Measurements from ENCODE around the gene SIMC1. TPM values are rescaled to one million over a fixed set of nuclear protein-coding genes. Genes with fewer than 3 reads are reported as not detected.
"Not testable (repeated sequence)": the region's sequence is repeated elsewhere in the genome, so short reads cannot be mapped to it uniquely, and the experiment has no call there.

The SIMC1 gene
- total RNA-seq, 1 donor from 2014 or later: 35.7 TPM

DNA sequence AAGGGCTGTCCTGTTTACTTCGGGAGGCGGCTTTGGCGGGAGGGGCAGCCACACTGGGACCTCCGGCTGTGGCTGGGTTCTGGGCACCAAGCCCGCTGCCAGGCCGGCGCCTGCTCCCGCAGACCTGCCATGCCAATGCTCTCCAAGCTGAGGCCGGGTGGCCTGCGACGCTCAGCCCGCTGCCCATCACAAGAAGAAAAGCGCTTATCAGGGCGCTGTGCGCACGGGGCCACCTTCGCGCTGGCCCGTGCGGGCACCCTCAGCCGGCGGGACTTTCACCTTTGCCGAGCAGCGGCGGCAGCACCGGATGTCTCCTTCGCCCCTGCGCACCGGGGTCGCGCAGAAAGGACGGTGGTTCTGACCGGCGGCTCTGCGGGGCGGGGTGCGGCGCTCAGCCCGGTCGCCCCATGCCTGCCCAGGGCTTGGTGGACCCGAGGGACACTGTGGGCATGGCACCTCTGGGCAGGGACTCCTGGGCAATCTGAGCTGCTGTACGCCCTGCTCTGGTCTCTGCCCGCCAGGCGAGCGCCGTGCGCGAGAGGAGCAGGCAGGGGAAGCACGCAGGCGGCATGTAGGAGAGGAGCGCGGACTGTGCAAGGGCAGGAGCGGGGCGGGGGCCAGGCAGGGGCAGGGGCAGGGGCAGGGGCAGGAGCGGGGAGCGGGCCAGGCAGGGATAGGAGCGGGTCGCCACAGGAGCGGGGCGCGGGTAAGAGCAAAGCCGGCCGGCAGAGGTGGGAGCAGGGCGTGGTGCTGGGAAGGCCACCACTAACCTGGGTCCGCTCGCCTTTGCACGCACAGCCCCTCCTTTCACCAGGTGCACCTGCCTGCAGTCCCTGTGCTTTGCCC is 43.8 kb upstream of the SIMC1 start:
- peaks cover 30% of the 10 kb centered on the region for H3K27me3 Mint-ChIP-seq
- DNase-seq (ENCODE audit: low spot score, unreplicated experiment); H3K36me3 Mint-ChIP-seq (ENCODE audit: insufficient read depth); H3K4me1 Mint-ChIP-seq (ENCODE audit: low read depth); H3K9me3 Mint-ChIP-seq (ENCODE audit: low read depth); H3K4me3 Mint-ChIP-seq (ENCODE audit: low read depth); H3K27ac Mint-ChIP-seq: not testable (repeated sequence)

DNA sequence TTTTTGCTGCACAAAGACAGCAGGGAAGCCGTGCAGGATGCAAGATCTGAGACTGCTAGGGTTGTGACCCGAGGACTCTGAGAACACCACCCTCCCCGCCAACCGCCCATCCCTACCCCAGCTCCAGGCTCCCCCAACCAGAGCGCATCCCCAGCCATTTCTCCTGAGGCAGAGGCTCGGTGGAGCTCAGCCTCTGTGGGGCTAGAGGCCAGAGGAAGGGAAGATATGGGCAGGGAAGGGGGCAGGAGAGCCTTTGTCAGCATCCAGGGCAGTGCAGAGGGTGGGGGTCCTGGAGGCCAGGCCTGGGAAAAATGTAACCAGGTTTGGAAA is 43.2 kb upstream of the SIMC1 start:
- not testable (repeated sequence) for DNase-seq (ENCODE audit: low spot score, unreplicated experiment); H3K4me1 Mint-ChIP-seq (ENCODE audit: low read depth); H3K4me3 Mint-ChIP-seq (ENCODE audit: low read depth); H3K36me3 Mint-ChIP-seq (ENCODE audit: insufficient read depth); H3K27ac Mint-ChIP-seq; H3K9me3 Mint-ChIP-seq (ENCODE audit: low read depth)
- peaks cover 30% of the 10 kb centered on the region for H3K27me3 Mint-ChIP-seq

DNA sequence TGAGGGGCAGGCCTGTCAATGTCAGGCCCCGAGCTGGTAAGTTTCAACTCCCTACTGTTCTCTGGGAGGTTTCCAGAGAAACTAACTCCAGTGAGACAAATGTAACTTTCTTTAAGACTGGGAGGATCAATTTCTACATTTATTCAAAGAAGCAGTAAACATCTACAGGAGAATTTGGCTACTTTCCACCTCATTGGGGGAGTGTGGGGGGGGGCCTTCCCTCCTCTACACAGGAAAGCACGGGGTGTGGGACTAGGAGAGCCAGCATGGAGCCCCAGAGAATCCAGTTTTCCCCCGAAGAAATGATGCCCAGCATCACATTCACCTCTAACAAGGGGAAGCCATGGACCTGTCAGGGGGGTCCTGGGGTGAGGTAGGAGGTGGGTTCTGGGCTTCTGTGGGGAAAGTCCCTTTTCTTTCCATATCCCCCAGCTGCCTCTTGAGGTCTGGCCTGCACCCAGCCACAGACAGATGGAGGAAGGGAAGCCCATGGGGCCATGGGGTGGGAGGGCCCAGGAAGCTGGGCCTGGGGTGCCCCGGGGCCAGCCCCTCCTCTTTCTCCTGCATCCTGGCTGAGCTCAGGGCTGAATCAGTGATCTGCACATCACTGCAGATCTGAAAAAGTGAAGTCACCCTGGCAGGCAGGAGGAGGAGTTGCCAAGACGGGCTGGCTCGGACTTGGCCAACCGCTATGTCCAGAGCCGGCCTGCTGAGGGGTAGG is 42.6 kb upstream of the SIMC1 start:
- not testable (repeated sequence) for DNase-seq (ENCODE audit: low spot score, unreplicated experiment); H3K4me1 Mint-ChIP-seq (ENCODE audit: low read depth); H3K4me3 Mint-ChIP-seq (ENCODE audit: low read depth); H3K36me3 Mint-ChIP-seq (ENCODE audit: insufficient read depth); H3K27ac Mint-ChIP-seq; H3K9me3 Mint-ChIP-seq (ENCODE audit: low read depth)
- H3K27me3 Mint-ChIP-seq: peaks cover 31% of the 10 kb centered on the region

DNA sequence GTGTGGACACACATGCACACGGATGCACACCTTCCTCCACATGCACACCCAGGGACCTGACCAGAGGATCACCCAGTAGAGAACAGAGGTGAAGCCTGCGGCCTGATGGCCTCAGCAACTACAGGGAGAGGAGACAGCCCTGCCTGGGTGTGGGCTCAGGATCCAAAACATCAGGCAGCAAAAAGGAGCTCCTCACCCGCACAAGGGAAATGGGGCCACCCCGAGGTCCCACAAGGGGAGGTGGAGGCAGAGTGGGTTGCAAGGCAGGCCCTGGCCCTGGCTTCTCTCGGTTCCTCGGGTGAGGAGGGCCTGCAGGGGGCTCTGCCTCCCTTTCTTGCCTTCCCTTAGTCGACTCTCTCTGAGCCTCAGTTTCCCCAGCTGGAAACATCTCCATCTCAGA is 41.4 kb upstream of the SIMC1 start:
- H3K4me3 Mint-ChIP-seq (ENCODE audit: low read depth); H3K9me3 Mint-ChIP-seq (ENCODE audit: low read depth); H3K4me1 Mint-ChIP-seq (ENCODE audit: low read depth); H3K27ac Mint-ChIP-seq; DNase-seq (ENCODE audit: low spot score, unreplicated experiment); H3K36me3 Mint-ChIP-seq (ENCODE audit: insufficient read depth): not testable (repeated sequence)
- H3K27me3 Mint-ChIP-seq: peaks cover 31% of the 10 kb centered on the region

DNA sequence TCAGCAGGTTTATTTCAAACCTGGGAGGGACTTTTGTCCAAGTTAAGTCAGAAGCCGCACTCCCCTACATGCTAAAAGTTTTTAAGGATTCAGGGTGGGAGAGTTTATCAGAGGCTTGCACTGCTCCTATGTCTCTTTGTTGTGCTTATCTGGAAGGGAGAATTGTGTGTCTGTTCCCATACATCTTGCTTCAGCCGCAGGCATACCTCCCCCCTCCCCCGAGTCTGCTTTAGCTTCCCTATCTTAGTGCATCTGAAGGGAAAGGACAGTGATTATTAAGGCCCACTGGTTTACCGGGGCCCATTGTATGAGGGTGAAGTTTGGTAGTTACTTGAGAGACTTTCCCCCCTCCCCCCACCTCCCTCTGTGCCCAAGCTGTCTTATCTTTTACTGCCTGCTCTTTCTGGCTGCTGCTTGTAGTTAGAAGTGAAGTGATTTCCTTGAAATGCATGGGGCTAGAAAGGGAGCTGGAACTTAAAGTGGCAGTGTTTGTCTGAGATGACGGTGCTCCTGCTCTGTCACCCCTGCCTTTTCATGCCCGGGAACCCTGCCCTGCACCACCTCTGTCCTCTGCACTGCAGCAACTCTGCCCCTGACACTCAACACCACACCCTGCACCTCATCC is 40.9 kb upstream of the SIMC1 start:
- not testable (repeated sequence) for H3K4me3 Mint-ChIP-seq (ENCODE audit: low read depth); H3K9me3 Mint-ChIP-seq (ENCODE audit: low read depth)
- H3K27me3 Mint-ChIP-seq: peaks cover 31% of the 10 kb centered on the region

DNA sequence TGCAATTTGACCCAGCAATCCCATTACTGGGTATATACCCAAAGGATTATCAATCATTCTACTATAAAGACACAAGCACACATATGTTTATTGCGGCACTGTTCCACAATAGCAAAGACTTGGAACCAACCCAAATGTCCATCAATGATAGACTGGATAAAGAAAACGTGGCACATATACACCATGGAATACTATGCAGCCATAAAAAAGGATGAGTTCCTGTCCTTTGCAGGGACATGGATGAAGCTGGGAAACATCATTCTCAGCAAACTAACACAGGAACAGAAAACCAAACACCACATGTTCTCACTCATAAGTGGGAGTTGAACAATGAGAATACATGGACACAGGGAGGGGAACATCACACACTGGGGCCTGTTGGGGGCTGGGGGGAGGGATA is 39.9 kb upstream of the SIMC1 start:
- not testable (repeated sequence) for H3K4me1 Mint-ChIP-seq (ENCODE audit: low read depth); DNase-seq (ENCODE audit: low spot score, unreplicated experiment); H3K9me3 Mint-ChIP-seq (ENCODE audit: low read depth); H3K4me3 Mint-ChIP-seq (ENCODE audit: low read depth); H3K27ac Mint-ChIP-seq; H3K36me3 Mint-ChIP-seq (ENCODE audit: insufficient read depth)
- H3K27me3 Mint-ChIP-seq: peaks cover 33% of the 10 kb centered on the region

More for the DNA sequence above, 40.9 kb upstream of the SIMC1 start:
- not testable (repeated sequence) for H3K27ac Mint-ChIP-seq; H3K4me1 Mint-ChIP-seq (ENCODE audit: low read depth); H3K36me3 Mint-ChIP-seq (ENCODE audit: insufficient read depth); DNase-seq (ENCODE audit: low spot score, unreplicated experiment)

DNA sequence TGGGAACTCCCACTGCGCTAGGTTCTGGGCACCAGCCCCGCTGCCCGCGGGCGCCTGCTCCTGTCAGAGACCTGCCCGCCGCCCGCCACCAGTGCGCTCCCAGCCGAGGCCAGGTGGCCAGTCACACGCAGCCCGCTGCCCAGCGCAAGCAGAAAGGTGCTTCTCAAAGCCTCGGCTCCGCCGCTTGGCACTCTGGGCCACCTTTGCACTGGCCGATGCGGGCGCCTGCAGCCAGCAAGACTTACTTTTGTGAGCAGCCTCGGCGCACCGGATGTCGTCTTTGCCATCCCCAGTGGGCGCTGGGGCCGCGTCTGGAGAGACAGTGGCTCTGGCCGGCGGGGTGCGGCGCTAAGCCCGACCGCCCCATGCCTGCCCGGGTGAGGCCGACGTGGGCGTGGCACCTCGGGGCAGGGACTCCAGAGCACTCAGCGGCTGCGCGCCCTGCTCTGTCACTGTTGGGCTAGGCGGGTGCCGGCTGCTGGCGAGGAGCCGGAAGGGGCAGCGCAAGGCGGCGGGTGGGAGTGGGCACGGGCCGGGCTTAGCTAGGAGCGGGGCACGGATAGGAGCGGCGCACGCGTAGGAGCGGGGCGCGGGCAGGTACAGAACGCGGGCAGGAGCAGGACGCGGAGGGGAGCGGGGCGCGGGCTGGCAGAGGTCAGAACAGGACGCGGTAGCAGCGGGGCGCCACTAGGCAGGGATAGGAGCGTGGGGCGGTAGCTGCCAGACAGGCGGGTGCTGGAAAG is 39.1 kb upstream of the SIMC1 start:
- H3K27me3 Mint-ChIP-seq: peaks cover 29% of the 10 kb centered on the region
- not testable (repeated sequence) for DNase-seq (ENCODE audit: low spot score, unreplicated experiment); H3K27ac Mint-ChIP-seq; H3K9me3 Mint-ChIP-seq (ENCODE audit: low read depth); H3K36me3 Mint-ChIP-seq (ENCODE audit: insufficient read depth); H3K4me1 Mint-ChIP-seq (ENCODE audit: low read depth)
- peak overlapping the region; percentile 68 for H3K4me3 Mint-ChIP-seq (ENCODE audit: low read depth)

DNA sequence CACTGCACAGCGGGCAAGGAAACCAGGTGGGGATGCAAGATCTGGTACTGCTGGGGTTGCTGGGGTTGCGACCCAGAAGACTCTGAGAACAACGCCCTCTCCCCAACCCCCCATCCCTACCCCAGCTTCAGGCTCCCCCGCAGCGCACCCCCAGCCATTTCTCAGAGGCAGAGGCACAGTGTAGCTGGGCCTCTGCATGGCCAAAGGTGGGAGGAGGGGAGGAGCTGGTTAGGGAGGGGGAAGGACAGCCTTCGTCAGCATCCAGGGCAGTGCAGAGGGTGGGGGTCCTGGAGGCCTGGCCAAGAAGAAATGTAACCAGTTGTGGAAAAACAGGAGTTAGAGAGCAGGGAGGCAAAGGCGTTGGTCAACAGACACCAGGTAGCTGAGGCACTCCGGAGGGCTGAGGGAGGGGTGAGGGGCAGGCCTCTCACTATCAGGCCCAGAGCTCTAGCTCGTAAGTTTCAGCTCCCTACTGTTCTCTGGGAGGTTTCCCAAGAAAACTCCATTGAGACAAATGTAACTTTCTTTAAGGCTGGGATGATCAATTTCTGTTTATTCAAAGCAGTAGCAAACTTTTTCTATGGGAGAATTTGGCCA is 38.3 kb upstream of the SIMC1 start:
- not testable (repeated sequence) for H3K4me1 Mint-ChIP-seq (ENCODE audit: low read depth); DNase-seq (ENCODE audit: low spot score, unreplicated experiment); H3K27ac Mint-ChIP-seq; H3K36me3 Mint-ChIP-seq (ENCODE audit: insufficient read depth); H3K9me3 Mint-ChIP-seq (ENCODE audit: low read depth)
- Mint-ChIP-seq H3K4me3 (ENCODE audit: low read depth) (peak overlapping the region; percentile 68), H3K27me3 (peaks cover 29% of the 10 kb centered on the region)

DNA sequence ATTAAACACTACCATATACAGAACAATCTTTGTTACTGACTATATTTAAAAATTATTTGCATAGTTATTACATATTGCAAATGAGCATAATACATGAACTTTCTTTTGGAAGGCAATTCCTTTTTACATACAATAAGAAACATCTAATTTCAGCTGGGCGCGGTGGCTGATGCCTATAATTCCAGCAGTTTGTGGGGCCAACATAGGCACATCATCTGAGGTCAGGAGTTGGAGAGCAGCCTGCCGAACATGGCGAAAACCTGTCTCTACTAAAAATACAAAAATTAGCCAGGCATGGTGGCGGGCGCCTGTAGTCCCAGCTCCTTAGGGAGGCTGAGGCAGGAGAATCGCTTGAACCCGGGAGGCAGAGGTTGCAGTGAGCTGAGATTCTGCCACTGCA is 36.4 kb upstream of the SIMC1 start:
- Mint-ChIP-seq H3K27me3 (peaks cover 23% of the 10 kb centered on the region), H3K9me3 (ENCODE audit: low read depth) (no peaks in the 10 kb centered on the region)
- TF ChIP-seq, protein P1, sequence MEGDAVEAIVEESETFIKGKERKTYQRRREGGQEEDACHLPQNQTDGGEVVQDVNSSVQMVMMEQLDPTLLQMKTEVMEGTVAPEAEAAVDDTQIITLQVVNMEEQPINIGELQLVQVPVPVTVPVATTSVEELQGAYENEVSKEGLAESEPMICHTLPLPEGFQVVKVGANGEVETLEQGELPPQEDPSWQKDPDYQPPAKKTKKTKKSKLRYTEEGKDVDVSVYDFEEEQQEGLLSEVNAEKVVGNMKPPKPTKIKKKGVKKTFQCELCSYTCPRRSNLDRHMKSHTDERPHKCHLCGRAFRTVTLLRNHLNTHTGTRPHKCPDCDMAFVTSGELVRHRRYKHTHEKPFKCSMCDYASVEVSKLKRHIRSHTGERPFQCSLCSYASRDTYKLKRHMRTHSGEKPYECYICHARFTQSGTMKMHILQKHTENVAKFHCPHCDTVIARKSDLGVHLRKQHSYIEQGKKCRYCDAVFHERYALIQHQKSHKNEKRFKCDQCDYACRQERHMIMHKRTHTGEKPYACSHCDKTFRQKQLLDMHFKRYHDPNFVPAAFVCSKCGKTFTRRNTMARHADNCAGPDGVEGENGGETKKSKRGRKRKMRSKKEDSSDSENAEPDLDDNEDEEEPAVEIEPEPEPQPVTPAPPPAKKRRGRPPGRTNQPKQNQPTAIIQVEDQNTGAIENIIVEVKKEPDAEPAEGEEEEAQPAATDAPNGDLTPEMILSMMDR (IDR thresholded peaks at IDR 0.05; ENCODE audit: unreplicated experiment): no peak

More for the DNA sequence above, 36.4 kb upstream of the SIMC1 start:
- Mint-ChIP-seq H3K36me3 (ENCODE audit: insufficient read depth) (no peaks in the 10 kb centered on the region), H3K4me3 (ENCODE audit: low read depth) (no peak overlapping the region), H3K4me1 (ENCODE audit: low read depth) (peaks cover 4% of the 10 kb centered on the region), H3K27ac (no peak overlapping the region)
- DNase-seq (ENCODE audit: low spot score, unreplicated experiment): no peak

All from progenitor cell of endocrine pancreas (in vitro differentiated cells).